HL-60 (cell line): Measurements from ENCODE around the gene WNT5A.

ENCODE experiments used
- DNase-seq, 2 experiments: peaks; one replicate each; pipeline ENCODE4 v3.0.0-alpha.2; 2010 to 2020; ENCODE audit warnings: low read depth in 1 of 2, low spot score in 1 of 2
- H3K27ac ChIP-seq: fragments of 250-450 bp; sonication (Bioruptor Pico); replicated peaks from 2 replicates; pipeline ENCODE4 v1.5.1; 2020; ENCODE audit warnings: mild to moderate bottlenecking, moderate library complexity
- H3K27me3 ChIP-seq: fragments of 250-450 bp; sonication (Bioruptor Pico); 2 replicates; pipeline ENCODE4 v1.5.1; 2021; ENCODE audit warnings: mild to moderate bottlenecking, moderate library complexity; ENCODE audit not compliant: insufficient read depth, poor library complexity, severe bottlenecking
- H3K4me3 ChIP-seq: replicated peaks from 2 replicates; pipeline ENCODE4 v1.5.1; 2011; ENCODE audit warnings: mild to moderate bottlenecking, control low read depth, low read length; ENCODE audit not compliant: insufficient read depth
- GABPA ChIP-seq: IDR thresholded peaks from 2 replicates; pipeline ENCODE4 v1.6.1; 2012; ENCODE audit warnings: low read depth
- POLR2AphosphoS5 ChIP-seq: IDR thresholded peaks from 2 replicates; pipeline ENCODE4 v1.6.1; 2012; ENCODE audit warnings: low read depth
- SPI1 ChIP-seq: IDR thresholded peaks from 2 replicates; pipeline ENCODE4 v1.6.1; 2012; ENCODE audit warnings: low read depth, mild to moderate bottlenecking, borderline replicate concordance
- TF ChIP-seq, protein P1 (sequence below): IDR thresholded peaks from 2 replicates; pipeline ENCODE4 v1.6.1; 2012; ENCODE audit warnings: low read depth; ENCODE audit not compliant: insufficient replicate concordance
- TF ChIP-seq, protein P2 (sequence below): IDR thresholded peaks from one replicate; pipeline ENCODE4 v1.5.1; 2011; ENCODE audit warnings: low read length, control low read depth, inconsistent platforms; ENCODE audit not compliant: insufficient read depth

WNT5A gene

DNA sequence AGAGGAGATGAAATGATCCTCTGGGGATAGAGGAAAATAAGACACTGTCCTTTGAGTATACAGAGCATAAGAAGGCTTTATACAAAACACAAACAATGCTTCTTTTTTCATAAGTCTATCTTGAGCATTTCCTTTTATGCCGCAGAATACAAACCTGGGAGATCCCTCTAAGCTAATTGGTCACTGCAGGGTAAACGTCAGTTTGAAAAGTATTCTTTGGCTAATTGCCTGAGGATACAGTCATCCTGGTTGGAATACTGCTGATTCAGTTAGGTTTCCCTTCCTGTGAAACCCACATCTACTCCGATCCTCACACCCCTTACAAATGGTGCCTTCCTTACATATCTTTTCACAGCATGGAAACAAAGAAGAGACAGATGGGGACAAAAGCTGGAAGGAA, 10.6 kb downstream of the WNT5A start:
- no peak for TF ChIP-seq SPI1
- TF ChIP-seq, protein P1, sequence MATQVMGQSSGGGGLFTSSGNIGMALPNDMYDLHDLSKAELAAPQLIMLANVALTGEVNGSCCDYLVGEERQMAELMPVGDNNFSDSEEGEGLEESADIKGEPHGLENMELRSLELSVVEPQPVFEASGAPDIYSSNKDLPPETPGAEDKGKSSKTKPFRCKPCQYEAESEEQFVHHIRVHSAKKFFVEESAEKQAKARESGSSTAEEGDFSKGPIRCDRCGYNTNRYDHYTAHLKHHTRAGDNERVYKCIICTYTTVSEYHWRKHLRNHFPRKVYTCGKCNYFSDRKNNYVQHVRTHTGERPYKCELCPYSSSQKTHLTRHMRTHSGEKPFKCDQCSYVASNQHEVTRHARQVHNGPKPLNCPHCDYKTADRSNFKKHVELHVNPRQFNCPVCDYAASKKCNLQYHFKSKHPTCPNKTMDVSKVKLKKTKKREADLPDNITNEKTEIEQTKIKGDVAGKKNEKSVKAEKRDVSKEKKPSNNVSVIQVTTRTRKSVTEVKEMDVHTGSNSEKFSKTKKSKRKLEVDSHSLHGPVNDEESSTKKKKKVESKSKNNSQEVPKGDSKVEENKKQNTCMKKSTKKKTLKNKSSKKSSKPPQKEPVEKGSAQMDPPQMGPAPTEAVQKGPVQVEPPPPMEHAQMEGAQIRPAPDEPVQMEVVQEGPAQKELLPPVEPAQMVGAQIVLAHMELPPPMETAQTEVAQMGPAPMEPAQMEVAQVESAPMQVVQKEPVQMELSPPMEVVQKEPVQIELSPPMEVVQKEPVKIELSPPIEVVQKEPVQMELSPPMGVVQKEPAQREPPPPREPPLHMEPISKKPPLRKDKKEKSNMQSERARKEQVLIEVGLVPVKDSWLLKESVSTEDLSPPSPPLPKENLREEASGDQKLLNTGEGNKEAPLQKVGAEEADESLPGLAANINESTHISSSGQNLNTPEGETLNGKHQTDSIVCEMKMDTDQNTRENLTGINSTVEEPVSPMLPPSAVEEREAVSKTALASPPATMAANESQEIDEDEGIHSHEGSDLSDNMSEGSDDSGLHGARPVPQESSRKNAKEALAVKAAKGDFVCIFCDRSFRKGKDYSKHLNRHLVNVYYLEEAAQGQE = no peak
- no peak for TF ChIP-seq POLR2AphosphoS5
- no peak for TF ChIP-seq GABPA
- TF ChIP-seq, protein P2, sequence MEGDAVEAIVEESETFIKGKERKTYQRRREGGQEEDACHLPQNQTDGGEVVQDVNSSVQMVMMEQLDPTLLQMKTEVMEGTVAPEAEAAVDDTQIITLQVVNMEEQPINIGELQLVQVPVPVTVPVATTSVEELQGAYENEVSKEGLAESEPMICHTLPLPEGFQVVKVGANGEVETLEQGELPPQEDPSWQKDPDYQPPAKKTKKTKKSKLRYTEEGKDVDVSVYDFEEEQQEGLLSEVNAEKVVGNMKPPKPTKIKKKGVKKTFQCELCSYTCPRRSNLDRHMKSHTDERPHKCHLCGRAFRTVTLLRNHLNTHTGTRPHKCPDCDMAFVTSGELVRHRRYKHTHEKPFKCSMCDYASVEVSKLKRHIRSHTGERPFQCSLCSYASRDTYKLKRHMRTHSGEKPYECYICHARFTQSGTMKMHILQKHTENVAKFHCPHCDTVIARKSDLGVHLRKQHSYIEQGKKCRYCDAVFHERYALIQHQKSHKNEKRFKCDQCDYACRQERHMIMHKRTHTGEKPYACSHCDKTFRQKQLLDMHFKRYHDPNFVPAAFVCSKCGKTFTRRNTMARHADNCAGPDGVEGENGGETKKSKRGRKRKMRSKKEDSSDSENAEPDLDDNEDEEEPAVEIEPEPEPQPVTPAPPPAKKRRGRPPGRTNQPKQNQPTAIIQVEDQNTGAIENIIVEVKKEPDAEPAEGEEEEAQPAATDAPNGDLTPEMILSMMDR = no peak
- H3K27ac ChIP-seq = no peak overlapping the region
- H3K4me3 ChIP-seq = no peak overlapping the region
- no peak for DNase-seq
- H3K27me3 ChIP-seq = peaks cover 25% of the 10 kb centered on the region

DNA sequence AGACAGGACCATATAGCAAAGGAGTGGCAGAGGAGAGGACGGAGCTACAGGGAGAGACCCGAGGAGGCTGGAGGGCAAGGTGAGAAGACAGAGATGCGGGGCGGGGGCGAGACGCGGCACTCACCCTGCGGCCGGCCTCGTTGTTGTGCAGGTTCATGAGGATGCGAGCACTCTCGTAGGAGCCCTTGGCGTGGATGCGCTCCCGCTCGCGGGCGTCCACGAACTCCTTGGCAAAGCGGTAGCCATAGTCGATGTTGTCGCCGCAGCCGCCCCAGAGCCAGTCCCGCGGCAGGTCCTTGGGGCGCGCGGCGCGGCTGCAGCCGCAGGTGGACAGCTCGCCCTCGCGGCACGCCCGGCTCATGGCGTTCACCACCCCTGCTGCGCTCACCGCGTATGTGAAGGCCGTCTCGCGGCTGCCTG, 12.9 kb downstream of the WNT5A start:
- Histone ChIP-seq H3K27ac (no peak overlapping the region), H3K27me3 (peaks cover 10% of the 10 kb centered on the region), H3K4me3 (no peak overlapping the region)
- no peak for DNase-seq
- TF ChIP-seq, protein P2 = no peak
- TF ChIP-seq GABPA = no peak
- TF ChIP-seq SPI1 = no peak
- TF ChIP-seq, protein P1 = no peak
- TF ChIP-seq POLR2AphosphoS5 = no peak

DNA sequence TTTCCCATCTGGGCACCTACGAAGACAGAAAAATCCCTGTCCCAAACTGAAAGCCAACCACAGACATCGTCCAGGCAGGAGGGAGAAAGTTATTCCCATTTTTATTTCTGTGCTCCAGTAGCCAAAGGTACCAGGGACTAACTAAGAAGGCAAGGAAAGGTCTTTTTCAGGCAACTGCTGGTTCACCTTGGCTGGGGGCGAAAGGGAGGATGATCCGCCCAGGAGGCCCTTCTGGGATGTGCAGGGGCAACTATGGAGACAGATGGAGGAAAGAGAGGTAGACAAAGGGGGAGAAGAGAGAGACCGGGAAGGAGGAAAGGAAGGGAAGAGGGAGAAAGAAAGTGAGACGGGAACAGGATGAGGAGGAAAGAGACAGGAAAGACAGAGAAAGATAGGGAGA, 13.3 kb downstream of the WNT5A start:
- H3K4me3 ChIP-seq = no peak overlapping the region

More for the DNA sequence above, 13.3 kb downstream of the WNT5A start:
- no peak overlapping the region for H3K27ac ChIP-seq
- TF ChIP-seq, protein P2 = no peak
- TF ChIP-seq, protein P1 = no peak
- TF ChIP-seq POLR2AphosphoS5 (no peak), SPI1 (no peak), GABPA (no peak)
- peaks cover 7% of the 10 kb centered on the region for H3K27me3 ChIP-seq
- DNase-seq = no peak
